ENCODE measurements around the gene LSP1. TPM values are rescaled to one million over a fixed set of nuclear protein-coding genes. Genes with fewer than 3 reads are reported as not detected.

The LSP1 gene
- total and polyA plus RNA-seq, 2 of the 8 experiments (the other 6 are each of a cell fraction or from before 2014, with no cell fraction given) = 0.03 TPM; not detected in 1

- no peak for TF ChIP-seq EGR1 (IDR thresholded peaks at IDR 0.05; ENCODE audit: borderline replicate concordance, low read depth, low read length)
- no peak for TF ChIP-seq MAFK (IDR thresholded peaks at IDR 0.05; ENCODE audit: low read depth, low read length)
- no peak for TF ChIP-seq CREB1 (IDR thresholded peaks at IDR 0.05)
- no peak for TF ChIP-seq CBX8 (IDR thresholded peaks at IDR 0.05; ENCODE audit: borderline replicate concordance, low read depth, low read length)
- TF ChIP-seq SUZ12 (IDR thresholded peaks at IDR 0.05; ENCODE audit: low read length) = no peak
- TF ChIP-seq MAX (IDR thresholded peaks at IDR 0.05) = no peak
Measured at GRCh38 chr11:1879342-1879940, 26.6 kb downstream of the LSP1 start (continued).

Measured in H1 (cell line).